Femur (tissue), 1 donor: Measurements from ENCODE around the gene MAP3K12.
A peak's percentile ranks its signal among the peaks of the same experiment; 100 is the strongest.

Experiments used
- DNase-seq: peaks from one replicate; pipeline ENCODE4 v3.0.0-alpha.2; 2017

The MAP3K12 gene

DNA sequence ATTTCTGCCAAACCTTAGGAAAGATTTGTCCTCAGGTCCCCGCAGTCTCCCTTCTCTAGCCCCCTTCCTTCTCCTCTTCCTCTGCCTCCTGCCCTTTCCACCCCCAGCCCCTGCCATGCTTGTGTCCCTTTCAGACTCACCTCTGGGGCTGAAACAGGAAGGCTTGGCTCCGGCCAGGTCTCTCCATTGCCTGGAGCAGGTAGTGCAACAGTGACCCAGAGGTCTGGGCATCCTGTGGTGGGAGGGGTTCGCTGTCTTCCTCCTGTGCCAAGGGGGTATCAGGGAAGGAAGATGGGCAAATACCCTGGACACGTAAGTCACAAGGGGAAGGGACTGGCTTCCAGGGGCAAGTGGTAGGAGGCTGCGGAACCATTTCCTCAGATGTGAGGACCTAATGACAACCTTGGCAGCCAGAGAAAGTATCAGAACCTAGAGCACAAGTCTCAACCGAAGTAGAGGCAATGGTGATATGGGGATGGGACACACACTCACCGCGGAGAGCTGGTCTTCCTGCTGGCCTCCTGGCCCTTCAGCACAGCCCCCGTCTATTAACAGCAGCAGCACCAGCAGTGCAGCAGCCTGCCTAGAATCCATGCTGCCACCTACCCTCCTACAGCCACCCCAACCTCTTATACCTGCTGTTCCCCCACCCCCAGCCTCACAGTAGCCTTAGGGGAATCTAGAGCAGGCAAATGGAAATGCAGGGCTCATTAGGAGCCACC is 7.8 kb upstream of the MAP3K12 start, which contains the start of gene NPFF:
Gene NPFF (minus strand): TSS at position 604 of the 722 bp plus-strand sequence. CDS start 10 bp downstream, at position 594.
- peak; percentile 12 for DNase-seq

DNA sequence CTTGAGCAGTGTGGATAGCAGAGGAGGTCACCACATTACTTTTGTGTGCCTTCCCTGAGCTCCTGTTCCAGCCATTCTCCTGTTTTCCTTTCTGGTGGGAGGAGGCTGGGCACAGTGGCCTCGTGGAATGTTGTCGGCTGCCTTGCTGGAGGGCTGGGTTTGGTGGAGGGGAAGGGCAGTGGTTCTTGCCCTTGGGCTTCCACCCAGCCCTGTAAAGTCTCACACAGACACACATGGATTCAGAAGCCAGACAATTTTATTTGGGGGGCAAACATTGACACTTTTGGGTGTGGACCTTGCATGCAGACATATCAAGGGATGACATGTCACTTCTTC is 7.2 kb upstream of the MAP3K12 start:
- peak; percentile 20 for DNase-seq

DNA sequence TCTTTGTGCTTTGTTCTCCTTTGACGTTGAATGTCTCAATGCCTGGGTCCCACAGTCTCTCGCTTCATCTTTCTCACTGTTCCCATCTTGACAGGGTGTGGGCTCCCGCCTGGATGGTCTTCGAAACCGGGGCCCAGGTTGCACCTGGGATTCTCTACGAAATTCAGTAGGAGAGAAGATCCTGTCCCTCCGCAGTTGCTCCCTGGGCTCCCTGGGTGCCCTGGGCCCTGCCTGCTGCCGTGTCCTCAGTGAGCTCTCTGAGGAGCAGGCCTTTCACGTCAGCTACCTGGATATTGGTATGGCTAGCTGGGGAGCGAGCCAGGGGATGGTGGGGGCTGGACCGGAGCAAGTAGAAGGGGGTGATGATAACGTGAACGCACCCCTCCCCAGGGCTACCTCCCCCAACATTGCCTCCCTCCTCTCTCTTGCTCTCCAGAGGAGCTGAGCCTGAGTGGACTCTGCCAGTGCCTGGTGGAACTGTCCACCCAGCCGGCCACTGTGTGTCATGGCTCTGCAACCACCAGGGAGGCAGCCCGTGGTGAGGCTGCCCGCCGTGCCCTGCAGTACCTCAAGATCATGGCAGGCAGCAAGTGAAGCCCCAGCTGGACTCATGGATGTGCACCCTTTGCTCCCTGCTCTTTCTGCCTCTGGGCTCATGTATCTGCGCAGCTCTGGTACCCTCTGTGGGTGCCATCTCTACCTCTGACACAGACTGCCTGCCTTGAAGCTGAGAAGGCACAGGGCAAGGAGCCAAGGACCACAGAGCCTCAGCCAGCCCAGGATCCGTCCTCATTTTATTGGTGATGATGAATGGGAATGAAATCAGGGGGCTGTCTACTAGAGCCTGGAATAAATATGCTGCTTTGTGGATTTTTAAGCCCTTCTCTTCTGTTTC is 6.5 kb upstream of the MAP3K12 start:
- DNase-seq, result peak; percentile 21

DNA sequence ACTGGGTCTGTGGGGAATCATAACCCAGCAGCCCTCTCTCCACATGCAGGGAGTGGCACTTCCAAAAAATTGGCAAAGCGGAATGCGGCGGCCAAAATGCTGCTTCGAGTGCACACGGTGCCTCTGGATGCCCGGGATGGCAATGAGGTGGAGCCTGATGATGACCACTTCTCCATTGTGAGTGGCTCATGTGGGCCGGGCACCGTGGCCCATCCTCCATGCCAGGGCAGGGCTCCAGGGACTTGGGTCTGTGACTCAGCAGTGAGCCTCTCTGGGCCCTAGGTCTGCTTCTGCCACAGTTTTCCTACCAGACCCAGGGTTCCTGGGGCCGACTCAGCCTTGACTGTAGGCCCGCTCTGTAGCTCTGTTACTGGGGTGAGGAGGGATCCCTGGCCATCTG is 5.8 kb upstream of the MAP3K12 start:
- DNase-seq, result no peak

DNA sequence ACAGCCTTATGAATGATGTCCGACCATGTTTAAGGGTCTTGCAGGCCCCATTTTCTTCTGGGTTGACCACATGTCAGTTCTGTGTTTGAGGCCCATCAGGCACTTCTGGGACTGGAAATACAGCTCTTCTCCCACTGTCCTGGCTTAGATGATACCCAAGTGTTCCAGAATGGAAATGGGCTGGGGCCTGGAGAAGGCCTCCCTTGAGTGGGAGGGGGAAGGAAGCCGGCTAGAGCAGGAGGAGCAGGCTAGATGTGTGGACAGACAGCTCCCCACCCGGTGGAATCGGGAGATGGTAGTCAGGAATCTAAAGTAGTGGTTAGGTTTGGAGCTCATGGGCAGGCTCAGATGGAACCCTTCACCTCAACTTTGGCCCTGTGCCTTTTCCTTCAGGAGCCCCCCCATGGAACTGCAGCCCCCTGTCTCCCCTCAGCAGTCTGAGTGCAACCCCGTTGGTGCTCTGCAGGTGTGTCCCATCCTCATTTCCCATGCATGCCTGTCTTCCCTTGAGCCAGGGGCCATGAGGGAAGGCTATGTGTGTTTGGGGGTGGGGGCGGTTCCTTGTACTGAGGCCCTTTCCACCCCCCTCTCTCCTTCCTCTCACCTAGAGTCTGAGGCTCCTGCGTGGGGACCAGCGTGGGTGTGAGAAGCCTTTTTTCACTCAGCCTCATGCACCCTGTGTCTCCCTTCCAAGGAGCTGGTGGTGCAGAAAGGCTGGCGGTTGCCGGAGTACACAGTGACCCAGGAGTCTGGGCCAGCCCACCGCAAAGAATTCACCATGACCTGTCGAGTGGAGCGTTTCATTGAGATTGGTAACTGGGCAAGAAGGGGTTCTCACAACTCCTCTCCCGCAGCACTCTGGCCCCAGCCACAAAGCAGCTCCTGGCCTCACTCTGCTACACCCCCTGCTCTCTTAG is 5.0 kb upstream of the MAP3K12 start:
- no peak for DNase-seq

DNA sequence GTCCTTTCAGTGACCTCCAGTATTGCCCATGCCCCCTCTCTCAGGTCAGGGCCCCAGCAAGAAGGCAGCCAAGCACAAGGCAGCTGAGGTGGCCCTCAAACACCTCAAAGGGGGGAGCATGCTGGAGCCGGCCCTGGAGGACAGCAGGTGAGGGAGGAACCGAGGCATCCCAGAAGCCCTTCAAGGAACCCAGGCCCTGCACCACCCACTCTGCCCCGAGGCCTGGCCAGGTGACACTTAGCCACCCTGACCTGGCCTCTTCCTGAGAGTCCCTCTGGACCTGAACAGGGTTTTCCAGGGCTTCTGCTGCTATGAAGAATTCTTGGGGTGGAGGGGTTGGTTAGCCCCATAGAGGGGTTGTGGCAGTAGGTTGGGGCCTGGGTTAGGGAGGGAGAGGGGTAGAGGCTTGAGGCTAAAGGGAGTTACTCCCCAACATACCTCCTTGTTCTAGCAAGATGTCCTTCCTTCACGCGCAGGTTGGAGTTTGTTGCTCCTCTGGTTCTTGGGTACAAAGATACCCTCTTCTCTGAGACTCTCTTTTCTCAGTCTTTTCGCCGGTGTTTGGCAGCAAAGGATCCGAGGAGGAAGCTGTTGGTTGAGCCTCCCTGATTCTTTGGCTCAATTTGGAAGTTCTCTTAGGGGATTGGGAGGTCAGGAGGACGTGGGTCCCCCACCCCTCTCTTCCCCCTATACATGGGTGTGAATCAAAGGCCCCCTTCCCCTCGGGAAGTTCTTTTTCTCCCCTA is 3.9 kb upstream of the MAP3K12 start:
- peak; percentile 25 for DNase-seq

DNA sequence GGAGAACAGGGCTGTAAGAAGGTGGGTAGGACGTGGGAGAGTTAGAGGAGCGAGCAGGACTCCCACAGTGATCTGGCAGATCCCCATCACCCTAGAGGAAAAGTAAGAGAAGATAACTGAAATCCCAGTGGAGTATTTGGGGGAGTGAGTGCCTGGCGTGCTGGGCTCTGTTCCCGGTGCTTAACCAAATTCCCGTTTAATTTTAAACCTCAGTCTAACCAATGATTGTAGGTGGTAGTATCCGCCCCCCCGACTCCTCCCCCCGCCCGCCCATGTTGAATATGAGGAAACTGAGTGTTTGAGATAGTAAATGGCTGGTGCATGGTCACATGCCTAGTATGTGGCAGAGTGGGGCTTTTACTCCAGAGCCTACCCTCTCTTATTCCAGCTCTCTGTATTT is 3.1 kb upstream of the MAP3K12 start:
- peak; percentile 50 for DNase-seq

DNA sequence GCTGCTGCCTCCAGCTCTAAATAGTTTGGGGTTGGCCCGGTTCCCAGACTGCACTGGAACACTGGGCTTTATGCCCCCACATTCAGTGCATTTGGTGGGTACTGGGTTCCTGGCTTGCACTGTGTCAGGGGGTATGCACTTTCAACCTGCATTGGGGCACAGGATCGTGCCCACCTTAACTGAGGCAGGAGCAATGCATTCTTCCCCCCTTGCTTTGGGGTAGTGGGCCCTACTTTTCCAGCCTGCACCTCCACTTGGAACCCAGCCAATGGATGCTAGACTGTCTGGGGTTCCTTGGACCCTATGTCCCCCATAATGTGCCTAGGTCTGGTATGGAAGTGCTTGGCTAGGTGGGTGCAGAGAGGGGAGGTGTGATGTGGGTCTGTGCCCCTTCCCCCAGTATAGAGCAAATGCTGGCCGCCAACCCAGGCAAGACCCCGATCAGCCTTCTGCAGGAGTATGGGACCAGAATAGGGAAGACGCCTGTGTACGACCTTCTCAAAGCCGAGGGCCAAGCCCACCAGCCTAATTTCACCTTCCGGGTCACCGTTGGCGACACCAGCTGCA is 2.4 kb upstream of the MAP3K12 start:
- DNase-seq, result no peak

DNA sequence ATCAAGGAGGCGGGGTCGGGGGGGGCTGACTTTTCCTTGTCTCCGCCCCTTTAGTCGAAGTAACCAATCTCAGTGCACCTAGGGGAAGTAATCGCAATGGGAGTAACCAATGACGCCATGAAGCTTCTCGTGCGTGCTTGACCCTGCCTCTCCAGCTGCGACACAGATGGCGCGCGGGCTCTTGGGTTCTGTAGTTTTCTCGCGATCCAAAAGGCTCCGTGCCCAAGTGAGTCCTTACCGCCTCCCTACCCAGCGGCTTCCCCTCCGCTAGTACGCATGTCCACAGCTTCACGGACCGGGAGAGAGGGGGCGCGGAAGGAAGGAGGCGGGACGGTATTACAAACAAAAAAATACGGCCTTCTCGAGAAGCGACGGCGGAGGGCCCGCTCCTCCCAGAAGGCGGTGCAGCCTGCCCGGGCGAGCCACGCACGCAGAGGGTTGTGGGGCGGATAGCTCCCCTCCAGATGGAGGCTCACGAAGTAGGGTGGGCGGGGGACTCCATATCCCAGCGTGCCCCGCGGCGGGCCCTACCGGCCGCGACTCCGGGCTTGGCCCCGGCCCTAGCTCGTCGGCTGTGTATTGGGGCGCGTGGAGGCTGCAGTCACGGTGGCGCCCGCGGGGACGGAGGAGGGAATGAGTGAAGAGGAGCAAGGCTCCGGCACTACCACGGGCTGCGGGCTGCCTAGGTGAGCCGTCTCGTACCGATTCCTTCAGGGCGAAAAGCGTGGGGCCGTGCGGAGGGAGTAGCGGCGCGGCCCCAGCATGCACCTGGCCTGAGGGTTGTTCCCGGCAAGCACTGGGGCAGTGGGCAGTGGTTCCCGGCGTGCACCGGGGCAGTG is 1.7 kb upstream of the MAP3K12 start, which contains the start of gene TARBP2:
Gene TARBP2 (plus strand): TSS at position 508 of the 839 bp plus-strand sequence. CDS start 126 bp downstream, at position 634.
- peak; percentile 99 for DNase-seq

DNA sequence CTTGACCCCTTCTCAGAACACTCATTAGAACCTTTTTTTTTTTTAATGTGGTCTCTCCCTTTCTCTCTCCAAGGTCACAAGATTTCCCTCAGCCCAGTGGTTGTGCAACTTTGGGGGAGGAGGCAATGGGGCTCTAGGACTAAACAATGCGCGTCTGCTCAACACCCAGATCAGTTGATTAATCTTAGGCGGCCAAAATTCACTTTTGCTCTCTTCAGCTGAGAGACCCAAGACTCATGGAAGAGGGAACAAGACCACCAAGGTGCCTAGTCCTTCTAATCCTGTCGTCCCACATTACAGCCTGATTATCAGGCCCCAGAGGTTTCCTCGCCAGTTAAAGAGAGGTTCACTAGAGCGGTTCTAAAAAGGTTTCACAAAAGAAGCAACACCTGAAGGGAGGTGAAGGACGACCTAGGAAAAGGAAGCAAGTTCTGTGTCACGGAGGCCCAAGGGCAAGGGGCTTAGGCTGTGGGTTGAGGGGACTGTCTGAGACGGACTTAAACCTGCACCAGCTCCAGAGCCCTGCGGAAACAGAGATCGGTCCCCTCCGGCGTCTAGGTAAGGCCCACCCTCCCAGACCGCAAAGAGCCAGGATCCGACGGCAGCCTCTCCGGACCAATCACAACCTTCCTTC is 1.0 kb upstream of the MAP3K12 start:
- peak; percentile 58 for DNase-seq

DNA sequence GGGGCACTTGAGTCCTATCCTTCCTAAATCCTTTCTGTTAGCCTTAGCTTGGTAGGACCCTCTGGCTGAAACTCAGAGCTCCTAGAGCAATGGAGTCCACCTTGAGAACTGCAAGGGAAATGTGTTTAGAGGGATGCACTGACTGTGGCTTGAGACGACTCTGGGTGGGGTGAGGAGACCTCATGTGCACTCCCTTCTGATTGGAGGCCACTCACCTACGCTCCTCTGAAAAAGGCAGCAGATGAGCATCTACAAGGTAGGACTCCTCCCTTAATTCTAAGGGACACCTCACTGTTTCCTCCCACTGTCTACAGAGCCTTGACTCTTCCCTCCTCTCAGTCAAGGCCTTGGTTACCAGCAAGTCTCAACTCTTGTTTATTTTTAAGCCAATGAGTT is 1.0 kb downstream of the MAP3K12 start:
- no peak for DNase-seq

DNA sequence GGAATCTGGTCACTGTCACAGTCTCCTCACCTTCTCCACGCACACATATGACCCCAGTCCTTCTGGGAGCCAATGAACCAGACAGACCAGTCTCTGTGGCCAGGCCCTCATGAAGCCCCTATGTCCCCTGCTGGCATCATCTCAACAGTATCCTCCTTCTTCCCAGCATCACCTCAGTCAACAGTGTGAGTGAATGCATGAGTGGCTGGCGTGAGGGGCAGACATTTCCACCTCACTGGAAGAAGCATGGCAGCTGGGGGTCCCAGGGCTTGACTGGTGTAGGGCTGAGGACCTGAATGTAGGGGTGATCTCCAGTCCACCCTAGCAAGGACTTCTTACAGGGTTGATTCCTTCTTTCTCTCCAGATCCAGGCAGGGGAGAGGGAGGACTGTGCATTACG is 1.8 kb downstream of the MAP3K12 start:
- no peak for DNase-seq

DNA sequence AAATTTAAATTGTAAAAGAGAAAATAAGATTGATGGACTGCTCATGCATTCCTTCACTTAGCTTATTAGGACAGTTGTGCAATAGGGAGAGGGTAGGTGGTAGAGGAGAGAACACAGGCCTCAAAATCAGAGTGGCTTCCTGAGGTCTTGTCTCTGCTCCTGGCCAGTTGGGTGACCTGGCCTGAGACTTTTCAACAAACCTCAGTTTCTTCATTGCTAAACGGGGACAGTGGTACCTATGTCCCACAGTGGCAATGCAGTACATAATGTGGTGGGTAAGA is 2.6 kb downstream of the MAP3K12 start:
- DNase-seq, result no peak

DNA sequence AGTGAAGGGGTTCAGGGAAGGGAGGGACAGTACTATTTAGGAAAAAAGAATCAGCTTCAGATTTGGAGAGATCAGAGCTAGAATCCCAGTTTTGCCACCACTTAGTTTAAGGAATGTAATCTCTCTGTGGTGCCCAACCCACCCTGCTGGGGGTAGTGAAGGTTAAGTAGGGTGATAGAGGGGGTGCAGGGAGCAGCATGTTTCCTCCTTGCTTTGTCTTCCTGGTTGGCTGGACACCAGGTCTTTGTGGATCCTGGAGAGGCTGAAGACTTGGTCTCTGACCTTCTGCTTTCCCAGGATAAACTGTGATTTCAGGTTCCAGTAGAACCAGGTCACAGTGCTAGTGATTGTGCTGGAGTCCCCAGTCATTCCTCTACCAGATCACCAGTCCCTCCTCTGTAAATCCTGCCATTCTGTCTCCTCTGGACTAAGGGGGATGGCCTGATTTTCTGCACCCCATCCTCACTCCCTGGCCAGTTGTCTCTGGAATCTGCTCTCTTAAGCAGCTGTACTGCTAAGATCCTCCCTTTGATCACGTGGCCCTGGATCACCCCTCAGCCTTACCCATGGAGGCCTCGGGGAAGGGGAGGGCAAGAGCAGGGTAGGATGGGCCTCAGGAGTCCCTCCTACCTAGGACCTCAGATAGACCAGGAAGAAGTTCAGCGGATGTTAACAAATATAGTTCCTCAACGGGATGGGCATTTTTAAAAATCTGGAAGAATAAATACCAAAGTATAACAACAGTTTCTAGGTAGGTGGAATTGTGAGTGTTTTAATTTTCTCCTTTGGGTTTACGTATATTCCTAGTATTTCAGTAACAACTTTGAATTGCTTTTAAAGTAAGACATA is 3.1 kb downstream of the MAP3K12 start:
- peak; percentile 80 for DNase-seq

DNA sequence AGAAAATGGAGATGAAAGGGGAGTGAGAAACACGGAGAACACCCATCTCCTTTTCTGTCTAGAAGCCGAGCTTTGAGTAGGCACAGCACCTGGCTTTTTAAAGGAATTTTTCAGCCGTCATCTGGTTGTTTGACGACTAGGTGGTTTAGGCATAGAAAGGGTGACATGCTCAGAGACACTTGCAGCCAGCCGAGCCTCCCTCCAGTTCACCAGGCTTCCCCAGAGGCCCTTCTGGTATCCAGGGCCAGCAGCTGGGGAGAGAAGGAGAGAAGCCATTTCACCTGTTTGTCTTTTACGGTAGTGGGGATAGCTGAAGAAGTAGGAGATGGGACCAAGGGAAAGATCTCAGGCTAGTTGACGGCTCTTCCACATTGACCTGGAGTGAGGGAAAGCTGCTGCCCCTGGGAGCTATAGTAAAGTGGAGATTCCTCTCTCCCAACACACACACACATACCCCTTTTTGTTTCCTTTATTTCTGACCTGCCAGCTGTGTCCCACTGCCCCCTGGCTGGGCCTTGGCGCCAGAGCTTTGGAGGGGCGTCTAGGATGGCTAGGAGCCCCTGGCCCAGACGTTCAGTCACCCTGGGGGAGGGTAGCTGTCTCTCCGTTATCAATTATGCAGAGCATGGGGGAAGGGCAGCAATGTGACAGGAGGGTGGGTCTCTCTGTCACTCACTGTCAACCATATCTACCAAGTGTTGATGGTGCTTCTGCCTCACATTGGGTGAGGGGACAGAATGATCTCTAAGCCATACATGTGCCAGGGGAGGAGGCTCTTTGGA is 5.5 kb downstream of the MAP3K12 start:
- DNase-seq, result no peak

DNA sequence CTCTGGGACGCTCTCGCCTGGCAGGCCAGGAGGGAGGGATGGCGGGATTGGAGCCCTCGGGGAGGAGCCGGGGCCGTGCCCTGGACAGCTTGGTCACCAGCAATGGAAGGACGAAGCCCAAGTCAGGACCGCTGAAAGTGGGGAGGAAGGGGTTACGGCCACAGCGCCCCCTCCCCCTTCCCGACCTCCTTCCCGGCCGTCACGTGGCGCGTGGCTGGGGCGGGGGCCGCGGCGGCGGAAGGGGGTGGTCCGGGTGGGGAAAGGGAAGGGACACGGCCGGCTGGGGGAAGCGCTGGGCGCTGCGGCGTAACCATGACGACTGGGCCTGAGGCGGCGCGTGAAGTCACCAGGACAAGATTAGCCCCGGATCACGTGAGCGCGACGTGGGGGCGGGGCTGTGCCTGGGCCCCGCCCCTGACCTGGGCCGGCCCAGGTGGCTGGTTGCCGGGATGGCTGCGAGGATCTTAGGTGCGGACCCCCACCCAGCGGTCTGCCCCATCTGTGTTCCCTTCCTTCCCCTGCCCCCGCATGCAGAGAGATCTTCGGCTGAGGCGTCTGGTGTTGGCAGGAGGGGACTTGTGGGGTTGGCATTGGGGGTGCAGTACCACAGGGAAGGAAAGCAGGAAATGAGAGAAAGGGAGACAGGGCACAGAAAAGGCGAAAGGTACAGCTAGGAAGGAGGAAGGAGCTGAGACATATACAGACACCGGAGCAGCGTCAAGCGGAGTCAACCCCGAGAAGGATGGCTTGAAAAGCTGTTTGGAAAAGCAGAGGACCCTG is 6.2 kb downstream of the MAP3K12 start:
- peak; percentile 98 for DNase-seq

DNA sequence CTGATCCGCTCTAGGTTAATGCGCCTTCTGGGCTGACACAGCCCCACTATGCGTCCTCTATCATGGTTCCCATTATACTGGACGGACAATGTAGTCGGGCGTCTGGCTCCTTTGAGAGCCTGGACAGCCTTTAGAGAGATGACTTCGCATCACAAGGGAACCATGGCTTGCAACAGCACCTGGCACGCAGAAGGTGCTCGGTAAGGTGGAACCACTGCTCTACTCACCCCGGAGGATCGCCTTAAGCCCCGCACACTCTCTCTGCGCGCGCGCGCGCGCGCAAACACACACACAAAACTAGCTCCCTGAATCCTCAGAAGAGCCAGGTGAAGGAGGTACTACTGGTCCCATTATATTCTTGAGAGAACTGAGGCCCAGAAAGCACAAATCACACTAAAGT is 7.1 kb downstream of the MAP3K12 start:
- no peak for DNase-seq
